Choroid plexus epithelial cell (primary cell): ENCODE results near the gene EGFL6.

Source experiments
- DNase-seq: peaks from one replicate; pipeline ENCODE4 v3.0.0-alpha.2; 2010; ENCODE audit warnings: low read depth
- H3K4me3 ChIP-seq: 2 replicates; pipeline ENCODE4 v1.5.1; 2011; ENCODE audit warnings: low read depth, mild to moderate bottlenecking, control low read depth, low read length, moderate library complexity
- TF ChIP-seq, protein P1 (sequence below): conservative IDR thresholded peaks from 2 replicates; pipeline ENCODE4 v1.5.1; 2011; ENCODE audit warnings: low read depth, mild to moderate bottlenecking, control low read depth, inconsistent platforms, low read length, moderate library complexity

Gene EGFL6

DNA sequence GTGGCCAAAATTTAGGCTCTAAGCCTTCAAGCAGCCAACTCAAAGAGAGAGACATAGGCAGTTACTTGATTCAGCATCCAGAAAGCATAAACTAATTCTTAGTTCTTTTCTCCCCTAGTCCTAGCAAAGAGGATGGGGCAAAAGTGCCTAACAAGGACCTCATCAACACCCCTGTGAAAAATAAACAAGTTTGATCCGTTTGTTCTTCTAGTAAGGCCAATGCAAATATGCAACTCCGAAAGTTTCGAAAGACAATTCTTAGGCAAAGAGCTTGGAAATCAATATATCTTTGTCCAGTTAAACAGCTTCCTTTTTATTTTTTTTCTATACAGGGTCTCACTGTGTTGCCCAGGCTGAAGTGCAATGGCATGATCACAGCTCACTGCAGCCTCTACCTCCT, 31.0 kb upstream of the EGFL6 start:
- no peak for DNase-seq
- TF ChIP-seq, protein P1, sequence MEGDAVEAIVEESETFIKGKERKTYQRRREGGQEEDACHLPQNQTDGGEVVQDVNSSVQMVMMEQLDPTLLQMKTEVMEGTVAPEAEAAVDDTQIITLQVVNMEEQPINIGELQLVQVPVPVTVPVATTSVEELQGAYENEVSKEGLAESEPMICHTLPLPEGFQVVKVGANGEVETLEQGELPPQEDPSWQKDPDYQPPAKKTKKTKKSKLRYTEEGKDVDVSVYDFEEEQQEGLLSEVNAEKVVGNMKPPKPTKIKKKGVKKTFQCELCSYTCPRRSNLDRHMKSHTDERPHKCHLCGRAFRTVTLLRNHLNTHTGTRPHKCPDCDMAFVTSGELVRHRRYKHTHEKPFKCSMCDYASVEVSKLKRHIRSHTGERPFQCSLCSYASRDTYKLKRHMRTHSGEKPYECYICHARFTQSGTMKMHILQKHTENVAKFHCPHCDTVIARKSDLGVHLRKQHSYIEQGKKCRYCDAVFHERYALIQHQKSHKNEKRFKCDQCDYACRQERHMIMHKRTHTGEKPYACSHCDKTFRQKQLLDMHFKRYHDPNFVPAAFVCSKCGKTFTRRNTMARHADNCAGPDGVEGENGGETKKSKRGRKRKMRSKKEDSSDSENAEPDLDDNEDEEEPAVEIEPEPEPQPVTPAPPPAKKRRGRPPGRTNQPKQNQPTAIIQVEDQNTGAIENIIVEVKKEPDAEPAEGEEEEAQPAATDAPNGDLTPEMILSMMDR = no peak
- no peak overlapping the region for H3K4me3 ChIP-seq

DNA sequence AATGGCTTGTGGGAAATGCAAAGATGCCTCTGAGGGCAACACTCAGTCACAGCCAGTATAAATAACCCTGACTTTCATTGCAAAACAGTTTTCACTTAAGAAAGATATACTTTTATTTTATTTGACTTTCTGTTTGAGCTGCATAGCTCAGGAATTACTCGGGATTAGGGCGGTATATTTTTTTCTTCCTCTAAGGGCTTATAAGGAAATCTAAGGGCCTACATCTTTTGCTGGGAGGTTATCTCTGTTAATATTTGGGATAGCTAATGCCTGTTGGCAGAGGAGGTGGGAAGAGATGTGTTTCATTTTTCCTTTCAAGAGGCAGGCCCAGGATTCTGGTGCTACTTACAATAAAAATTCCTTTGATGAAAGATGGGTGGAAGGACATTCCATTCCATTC, 28.8 kb upstream of the EGFL6 start:
- H3K4me3 ChIP-seq = no peak overlapping the region
- DNase-seq = no peak
- TF ChIP-seq, protein P1 = no peak

DNA sequence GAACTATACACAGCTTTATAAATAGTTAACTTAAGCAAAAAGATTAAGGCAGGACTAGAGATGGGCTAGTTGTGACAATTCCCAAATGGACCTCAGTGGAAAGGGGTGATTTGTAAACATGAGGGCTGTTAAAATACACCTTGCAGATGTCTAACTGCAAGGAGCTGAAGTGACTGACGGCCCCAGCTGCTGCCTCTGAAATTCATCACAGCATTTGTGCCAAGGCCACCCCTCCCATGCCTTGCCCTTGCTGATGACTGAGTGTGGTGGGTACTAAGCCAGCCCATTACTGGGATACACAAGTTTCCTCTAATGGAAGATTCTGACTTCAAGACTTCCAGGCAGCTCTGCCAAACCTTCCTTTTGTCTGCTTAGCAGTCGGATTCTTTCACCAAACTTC, 23.7 kb upstream of the EGFL6 start:
- no peak for DNase-seq
- H3K4me3 ChIP-seq = no peak overlapping the region
- TF ChIP-seq, protein P1 = no peak

DNA sequence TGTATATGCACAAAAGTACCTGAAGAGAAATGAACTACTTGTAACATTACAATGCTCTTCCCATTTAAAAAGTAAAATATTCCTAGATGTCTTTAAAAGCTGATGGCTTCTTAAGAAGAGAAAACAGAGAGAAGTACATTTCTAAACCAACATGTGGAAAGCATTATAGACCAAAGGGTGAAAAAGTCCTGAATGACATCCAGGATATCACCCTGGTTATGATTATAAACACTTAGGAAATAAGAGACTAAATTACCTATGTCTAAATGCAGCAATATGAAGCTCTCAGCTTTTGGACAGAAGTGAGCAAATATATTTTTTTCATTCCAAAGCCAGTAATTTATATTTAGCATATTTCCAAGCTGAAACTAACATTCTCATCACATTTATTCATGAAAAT, 21.7 kb upstream of the EGFL6 start:
- no peak for DNase-seq

DNA sequence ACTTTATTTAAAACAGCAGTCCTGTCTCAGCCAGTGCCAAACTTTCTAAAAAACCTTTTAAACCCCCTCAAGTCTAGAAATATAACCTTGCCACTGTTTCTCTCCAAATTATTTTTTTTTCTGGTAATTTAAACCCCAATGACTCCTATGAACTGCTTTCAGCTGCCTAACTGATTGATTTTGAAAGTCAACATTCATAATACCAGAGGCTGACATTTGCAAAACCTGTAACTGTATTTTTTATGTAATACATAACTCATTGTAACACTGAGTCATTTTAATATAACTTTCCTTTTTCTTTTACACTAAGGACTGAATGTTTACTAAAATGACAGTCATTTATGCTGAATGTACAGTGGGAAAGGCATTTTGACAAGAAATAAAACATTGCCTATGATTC, 19.1 kb upstream of the EGFL6 start:
- DNase-seq = no peak
- TF ChIP-seq, protein P1 = no peak
- no peak overlapping the region for H3K4me3 ChIP-seq

More for the DNA sequence above, 21.7 kb upstream of the EGFL6 start:
- TF ChIP-seq, protein P1 = no peak
- H3K4me3 ChIP-seq = no peak overlapping the region

DNA sequence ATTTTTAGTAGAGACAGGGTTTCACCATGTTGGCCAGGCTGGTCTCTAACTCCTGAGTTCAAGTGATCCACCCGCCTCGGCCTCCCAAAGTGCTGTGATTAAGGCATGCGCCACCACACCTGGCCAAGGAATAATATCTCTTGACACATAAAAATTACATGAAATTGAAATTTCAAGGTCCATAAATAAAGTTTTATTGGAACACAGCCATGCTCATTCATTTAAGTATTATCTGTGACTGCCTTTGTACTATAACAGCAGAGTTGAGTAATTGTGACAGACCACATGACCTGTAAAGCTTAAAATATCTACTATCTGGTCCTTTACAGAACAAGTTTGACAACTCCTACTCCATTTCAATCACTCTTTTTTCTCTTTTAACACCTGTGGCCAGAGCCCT, 17.8 kb upstream of the EGFL6 start:
- H3K4me3 ChIP-seq = no peak overlapping the region
- TF ChIP-seq, protein P1 = no peak
- DNase-seq = no peak

DNA sequence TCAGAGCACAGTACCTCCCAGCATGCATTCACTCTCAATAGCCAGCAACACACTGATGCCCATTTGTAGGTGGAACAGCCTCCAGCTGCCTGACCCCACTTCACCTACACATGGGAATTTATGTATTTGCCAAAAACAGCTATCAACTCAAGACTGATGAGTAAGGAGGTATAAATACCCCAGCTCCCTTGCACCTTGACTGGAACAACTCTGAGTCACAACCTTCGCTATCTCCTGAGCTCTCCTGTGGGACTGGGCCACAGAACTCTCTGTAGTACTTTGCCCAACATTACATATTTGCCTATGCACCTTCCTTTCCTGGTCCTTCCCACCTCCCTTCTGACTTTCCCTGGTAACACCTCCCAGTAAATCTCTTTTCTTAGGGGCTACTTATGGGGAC, 16.5 kb upstream of the EGFL6 start:
- no peak for DNase-seq
- TF ChIP-seq, protein P1 = no peak
- no peak overlapping the region for H3K4me3 ChIP-seq
